OCI-LY3 (cell line): ENCODE data around the gene PRIM2.

Experiments
- CTCF ChIP-seq: fragments of 200-600, 300-600 bp; sonication (generic); IDR thresholded peaks from 2 replicates; pipeline ENCODE4 v1.5.1; 2014; ENCODE audit warnings: antibody characterized with exemption, low read length, low read depth
- EZH2phosphoT487 ChIP-seq: fragments of 200-600 bp; shearing (Covaris generic); IDR thresholded peaks from 2 replicates; pipeline ENCODE4 v1.6.1; 2018; ENCODE audit warnings: antibody characterized with exemption, mixed run types, low read depth

GRCh38 chr6:57283911-57284455 lies 33.4 kb upstream of the PRIM2 start:
- TF ChIP-seq CTCF: no peak
- no peak for TF ChIP-seq EZH2phosphoT487
